ENCODE measurements around the gene EHMT1.

EHMT1 gene

GRCh38 chr9:137838576-137838975 is 219.8 kb downstream of the EHMT1 start:
- Histone ChIP-seq H3K9ac (ENCODE audit: low read length) (no peak overlapping the region), H4K20me1 (ENCODE audit: low read depth, low read length) (no peaks in the 10 kb centered on the region), H3K9me3 (ENCODE audit: insufficient read depth, low read length) (no peaks in the 10 kb centered on the region), H3K4me3 (ENCODE audit: insufficient read depth, low read length, poor library complexity, severe bottlenecking) (no peak overlapping the region), H3K27me3 (ENCODE audit: low read length) (no peaks in the 10 kb centered on the region), H3K9me2 (replicated peaks; ENCODE audit: insufficient read depth, low read length) (no peaks in the 10 kb centered on the region), H3K79me2 (ENCODE audit: insufficient read depth, low read length) (no peaks in the 10 kb centered on the region), H3K4me2 (ENCODE audit: low read depth, low read length, poor library complexity, severe bottlenecking) (no peak overlapping the region), H3K27ac (ENCODE audit: low read depth, low read length) (no peak overlapping the region), H3F3A (ENCODE audit: insufficient read depth) (peaks cover 6% of the 10 kb centered on the region; the same call in 1 of the 2 replicates), H3K36me3 (ENCODE audit: low read length) (no peaks in the 10 kb centered on the region), H2AFZ (ENCODE audit: low read depth, low read length, severe bottlenecking) (no peak overlapping the region)
- TF ChIP-seq CTCF (IDR thresholded peaks at IDR 0.05; ENCODE audit: insufficient read depth, low read length, poor library complexity, severe bottlenecking) (no peak), EZH2phosphoT487 (conservative IDR thresholded peaks at IDR 0.05; ENCODE audit: low read length) (no peak)

- H2AFZ ChIP-seq (ENCODE audit: low read depth, low read length, severe bottlenecking), result no peak overlapping the region
- no peak overlapping the region for H3K4me3 ChIP-seq (ENCODE audit: insufficient read depth, low read length, poor library complexity, severe bottlenecking)
- H3F3A ChIP-seq (ENCODE audit: insufficient read depth), result peaks cover 6% of the 10 kb centered on the region; the same call in 1 of the 2 replicates
- no peaks in the 10 kb centered on the region for H3K36me3 ChIP-seq (ENCODE audit: low read length)
- no peak overlapping the region for H3K27ac ChIP-seq (ENCODE audit: low read depth, low read length)
- no peaks in the 10 kb centered on the region for H3K9me2 ChIP-seq (replicated peaks; ENCODE audit: insufficient read depth, low read length)
- no peaks in the 10 kb centered on the region for H3K9me3 ChIP-seq (ENCODE audit: insufficient read depth, low read length)
- no peak overlapping the region for H3K4me2 ChIP-seq (ENCODE audit: low read depth, low read length, poor library complexity, severe bottlenecking)
- H3K27me3 ChIP-seq (ENCODE audit: low read length), result no peaks in the 10 kb centered on the region
- no peaks in the 10 kb centered on the region for H3K79me2 ChIP-seq (ENCODE audit: insufficient read depth, low read length)
- H4K20me1 ChIP-seq (ENCODE audit: low read depth, low read length), result no peaks in the 10 kb centered on the region
- H3K9ac ChIP-seq (ENCODE audit: low read length), result no peak overlapping the region
- TF ChIP-seq EZH2phosphoT487 (conservative IDR thresholded peaks at IDR 0.05; ENCODE audit: low read length), result no peak
These were observed 224.6 kb downstream of the EHMT1 start for GRCh38 chr9:137843355-137843754.

GRCh38 chr9:137851516-137852267 is 232.9 kb downstream of the EHMT1 start:
- Histone ChIP-seq H2AFZ (ENCODE audit: low read depth, low read length, severe bottlenecking) (no peak overlapping the region), H3K27ac (ENCODE audit: low read depth, low read length) (no peak overlapping the region), H3K4me2 (ENCODE audit: low read depth, low read length, poor library complexity, severe bottlenecking) (no peak overlapping the region), H3K4me3 (ENCODE audit: insufficient read depth, low read length, poor library complexity, severe bottlenecking) (no peak overlapping the region), H3F3A (ENCODE audit: insufficient read depth) (no peaks in the 10 kb centered on the region), H3K9me3 (ENCODE audit: insufficient read depth, low read length) (no peaks in the 10 kb centered on the region), H3K79me2 (ENCODE audit: insufficient read depth, low read length) (no peaks in the 10 kb centered on the region), H3K9me2 (replicated peaks; ENCODE audit: insufficient read depth, low read length) (no peaks in the 10 kb centered on the region), H3K9ac (ENCODE audit: low read length) (no peak overlapping the region), H4K20me1 (ENCODE audit: low read depth, low read length) (no peaks in the 10 kb centered on the region), H3K27me3 (ENCODE audit: low read length) (no peaks in the 10 kb centered on the region), H3K36me3 (ENCODE audit: low read length) (no peaks in the 10 kb centered on the region)
- no peak for TF ChIP-seq CTCF (IDR thresholded peaks at IDR 0.05; ENCODE audit: insufficient read depth, low read length, poor library complexity, severe bottlenecking)
- no peak for TF ChIP-seq EZH2phosphoT487 (conservative IDR thresholded peaks at IDR 0.05; ENCODE audit: low read length)

- no peaks in the 10 kb centered on the region for H3K9me3 ChIP-seq (ENCODE audit: insufficient read depth, low read length)
- H3K4me2 ChIP-seq (ENCODE audit: low read depth, low read length, poor library complexity, severe bottlenecking), result no peak overlapping the region
- no peak overlapping the region for H3K27ac ChIP-seq (ENCODE audit: low read depth, low read length)
- H3K9ac ChIP-seq (ENCODE audit: low read length), result no peak overlapping the region
- TF ChIP-seq EZH2phosphoT487 (conservative IDR thresholded peaks at IDR 0.05; ENCODE audit: low read length) (no peak), CTCF (IDR thresholded peaks at IDR 0.05; ENCODE audit: insufficient read depth, low read length, poor library complexity, severe bottlenecking) (no peak)
- H3K4me3 ChIP-seq (ENCODE audit: insufficient read depth, low read length, poor library complexity, severe bottlenecking), result no peak overlapping the region
- H2AFZ ChIP-seq (ENCODE audit: low read depth, low read length, severe bottlenecking), result no peak overlapping the region
- H3K36me3 ChIP-seq (ENCODE audit: low read length), result no peaks in the 10 kb centered on the region
- no peaks in the 10 kb centered on the region for H4K20me1 ChIP-seq (ENCODE audit: low read depth, low read length)
- no peaks in the 10 kb centered on the region for H3F3A ChIP-seq (ENCODE audit: insufficient read depth)
- no peaks in the 10 kb centered on the region for H3K27me3 ChIP-seq (ENCODE audit: low read length)
- H3K79me2 ChIP-seq (ENCODE audit: insufficient read depth, low read length), result no peaks in the 10 kb centered on the region
- no peaks in the 10 kb centered on the region for H3K9me2 ChIP-seq (replicated peaks; ENCODE audit: insufficient read depth, low read length)
These were observed 234.7 kb downstream of the EHMT1 start for GRCh38 chr9:137853392-137853995.

Measured in SU-DHL-6 (cell line).